Measurements from ENCODE around the gene KCNS1. TPM values are rescaled to one million over a fixed set of nuclear protein-coding genes. Genes with fewer than 3 reads are reported as not detected.
"Not testable (repeated sequence)": the region's sequence is repeated elsewhere in the genome, so short reads cannot be mapped to it uniquely, and the experiment has no call there.

The KCNS1 gene
- total and polyA plus RNA-seq, 8 donors = 0.05 to 0.99 (median 0.08) TPM; not detected in 1

- intact Hi-C loops (cut with DNase I) = no loop called here
- ATAC-seq (no peak), DNase-seq (no peak)
- H3K4me1 ChIP-seq = peaks cover 0 to 6% of the 10 kb centered on the region in 2 donors
- H3K27ac ChIP-seq = no peak overlapping the region
- no peak overlapping the region for H3K4me3 ChIP-seq
- TF ChIP-seq CTCF (IDR thresholded peaks at IDR 0.05) = no peak
- no peaks in the 10 kb centered on the region for H3K27me3 ChIP-seq
- peaks cover 0 to 16% of the 10 kb centered on the region in 2 donors for H3K36me3 ChIP-seq
- no peaks in the 10 kb centered on the region for H3K9me3 ChIP-seq
These were observed 34.6 kb downstream of the KCNS1 start for GRCh38 chr20:45066372-45066771.

- no peak overlapping the region for H3K4me3 ChIP-seq
These were observed 36.1 kb downstream of the KCNS1 start for GRCh38 chr20:45064812-45065211.

GRCh38 chr20:45063107-45063506 is 37.8 kb downstream of the KCNS1 start:
- ATAC-seq; DNase-seq; H3K4me1 ChIP-seq; H3K27me3 ChIP-seq; H3K4me3 ChIP-seq; H3K27ac ChIP-seq; H3K9me3 ChIP-seq; intact Hi-C loops (cut with DNase I): not testable (repeated sequence)
- H3K36me3 ChIP-seq = peaks cover 0 to 15% of the 10 kb centered on the region in 2 donors

More at GRCh38 chr20:45064812-45065211, 36.1 kb downstream of the KCNS1 start:
- DNase-seq = no peak
- no peaks in the 10 kb centered on the region for H3K27me3 ChIP-seq
- H3K36me3 ChIP-seq = peaks cover 0 to 16% of the 10 kb centered on the region in 2 donors
- intact Hi-C loops (cut with DNase I) = no loop called here
- H3K9me3 ChIP-seq = no peaks in the 10 kb centered on the region
- H3K4me1 ChIP-seq = peaks cover 0 to 6% of the 10 kb centered on the region in 2 donors
- no peak for ATAC-seq
- no peak for TF ChIP-seq CTCF (IDR thresholded peaks at IDR 0.05)
- no peak overlapping the region for H3K27ac ChIP-seq

GRCh38 chr20:45061244-45061643 is 39.7 kb downstream of the KCNS1 start:
- TF ChIP-seq CTCF (IDR thresholded peaks at IDR 0.05) = no peak
- no peak for ATAC-seq
- Histone ChIP-seq H3K4me3 (no peak overlapping the region), H3K27ac (no peak overlapping the region), H3K4me1 (peaks cover 0 to 6% of the 10 kb centered on the region in 2 donors), H3K27me3 (no peaks in the 10 kb centered on the region), H3K9me3 (no peaks in the 10 kb centered on the region), H3K36me3 (peaks cover 0 to 20% of the 10 kb centered on the region in 2 donors)
- no peak for DNase-seq
- intact Hi-C loops (cut with DNase I) = no loop called here

- no peak for TF ChIP-seq CTCF (IDR thresholded peaks at IDR 0.05)
- intact Hi-C loops (cut with DNase I) = no loop called here
- H3K9me3 ChIP-seq = no peaks in the 10 kb centered on the region
- DNase-seq = no peak
- H3K27me3 ChIP-seq = no peaks in the 10 kb centered on the region
- H3K4me1 ChIP-seq = peaks cover 0 to 6% of the 10 kb centered on the region in 2 donors
- no peak overlapping the region for H3K4me3 ChIP-seq
- H3K27ac ChIP-seq = no peak overlapping the region
- no peak for ATAC-seq
- H3K36me3 ChIP-seq = peaks cover 0 to 27% of the 10 kb centered on the region in 2 donors
These were observed 40.6 kb downstream of the KCNS1 start for GRCh38 chr20:45060294-45060693.

Data from left lung (tissue), 10 donors.